Coronary artery (tissue), 2 donors: ENCODE measurements around the gene AADACL3.

ENCODE experiments used
- DNase-seq: peaks from one replicate; pipeline ENCODE4 v3.0.0-alpha.2; 2017; ENCODE audit warnings: low spot score
- H3K27ac ChIP-seq, 2 donors: fragments of 200-600 bp; sonication (generic); one replicate each; pipeline ENCODE4 v1.5.1; 2016 to 2019
- H3K4me3 ChIP-seq: fragments of 200-600 bp; sonication (generic); 2 replicates; pipeline ENCODE4 v1.5.1; 2016; ENCODE audit warnings: mild to moderate bottlenecking, moderate library complexity
- CTCF ChIP-seq: fragments of 200-600 bp; sonication (generic); IDR thresholded peaks from one replicate; pipeline ENCODE4 v1.5.1; 2019; ENCODE audit warnings: antibody characterized with exemption

Gene AADACL3

GRCh38 chr1:12756273-12756672 lies 40.4 kb downstream of the AADACL3 start:
- no peak overlapping the region for H3K4me3 ChIP-seq
- DNase-seq = no peak
- H3K27ac ChIP-seq = no peak overlapping the region
- no peak for TF ChIP-seq CTCF

- Histone ChIP-seq H3K27ac (no peak overlapping the region), H3K4me3 (no peak overlapping the region)
- DNase-seq = no peak
- no peak for TF ChIP-seq CTCF
Measured at GRCh38 chr1:12756768-12757413, 41.0 kb downstream of the AADACL3 start.

GRCh38 chr1:12757836-12758235 lies 41.9 kb downstream of the AADACL3 start:
- DNase-seq = no peak
- no peak overlapping the region for H3K27ac ChIP-seq
- TF ChIP-seq CTCF = no peak
- H3K4me3 ChIP-seq = no peak overlapping the region

- no peak overlapping the region for H3K27ac ChIP-seq
- no peak for DNase-seq
- H3K4me3 ChIP-seq = no peak overlapping the region
- TF ChIP-seq CTCF = no peak
Measured at GRCh38 chr1:12760256-12760795, 44.4 kb downstream of the AADACL3 start.

GRCh38 chr1:12761781-12762180 lies 45.9 kb downstream of the AADACL3 start:
- H3K27ac ChIP-seq = no peak overlapping the region
- no peak overlapping the region for H3K4me3 ChIP-seq
- no peak for TF ChIP-seq CTCF
- no peak for DNase-seq

GRCh38 chr1:12762766-12763165 lies 46.9 kb downstream of the AADACL3 start:
- no peak overlapping the region for H3K4me3 ChIP-seq
- no peak overlapping the region for H3K27ac ChIP-seq
- TF ChIP-seq CTCF = no peak
- no peak for DNase-seq

- Histone ChIP-seq H3K27ac (no peak overlapping the region), H3K4me3 (no peak overlapping the region)
- TF ChIP-seq CTCF = no peak
- no peak for DNase-seq
Measured at GRCh38 chr1:12763479-12763878, 47.6 kb downstream of the AADACL3 start.
